HEK293T (cell line): Measurements from ENCODE around the gene POLK.

Experiments used
- BHLHE40 ChIP-seq: fragments of 450-650 bp; IDR thresholded peaks from 2 replicates; pipeline ENCODE4 v1.6.1; 2016; ENCODE audit warnings: mild to moderate bottlenecking, moderate library complexity, borderline replicate concordance
- ELF4 ChIP-seq: fragments of 450-650 bp; IDR thresholded peaks from 2 replicates; pipeline ENCODE4 v1.6.1; 2017; ENCODE audit warnings: antibody characterized with exemption
- FOXM1 ChIP-seq: fragments of 450-650 bp; IDR thresholded peaks from 2 replicates; pipeline ENCODE4 v1.6.1; 2017; ENCODE audit warnings: mild to moderate bottlenecking, borderline replicate concordance
- HDGF ChIP-seq: fragments of 450-650 bp; IDR thresholded peaks from 2 replicates; pipeline ENCODE4 v1.6.1; 2017; ENCODE audit warnings: antibody characterized with exemption, borderline replicate concordance
- NFRKB ChIP-seq: fragments of 450-650 bp; IDR thresholded peaks from 2 replicates; pipeline ENCODE4 v1.6.1; 2016; ENCODE audit warnings: mild to moderate bottlenecking, moderate library complexity
- SP1 ChIP-seq: fragments of 450-650 bp; IDR thresholded peaks from 2 replicates; pipeline ENCODE4 v1.6.1; 2017
- SUZ12 ChIP-seq: fragments of 450-650 bp; IDR thresholded peaks from 2 replicates; pipeline ENCODE4 v1.6.1; 2016; ENCODE audit warnings: mild to moderate bottlenecking
- TARDBP ChIP-seq: fragments of 450-650 bp; IDR thresholded peaks from 2 replicates; pipeline ENCODE4 v1.6.1; 2016
- ZNF384 ChIP-seq: fragments of 450-650 bp; IDR thresholded peaks from 2 replicates; pipeline ENCODE4 v1.6.1; 2016
- TF ChIP-seq, protein P1 (sequence below): fragments of 450-650 bp; IDR thresholded peaks from 2 replicates; pipeline ENCODE4 v1.6.1; 2016

DNA sequence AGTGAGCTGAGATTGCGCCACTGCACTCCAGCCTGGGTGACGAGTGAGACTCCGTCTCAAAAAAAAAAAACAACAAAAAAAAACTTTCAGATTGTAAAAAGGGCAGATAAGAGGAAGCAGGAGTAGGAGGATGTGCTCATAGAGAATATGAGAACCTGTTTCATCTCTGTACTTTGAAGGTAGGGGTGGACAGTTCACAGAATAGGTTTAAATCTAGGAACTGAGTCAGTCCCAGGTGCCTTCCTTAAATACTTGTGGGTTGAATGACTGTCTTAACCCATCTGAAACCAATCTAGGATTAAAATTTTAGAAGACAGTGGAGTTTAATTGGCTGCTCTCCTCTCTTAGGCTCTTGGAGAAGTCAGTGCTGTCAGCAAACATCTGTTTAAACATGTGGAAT lies 12.4 kb downstream of the POLK start:
- no peak for TF ChIP-seq FOXM1
- TF ChIP-seq TARDBP: no peak
- no peak for TF ChIP-seq SP1
- no peak for TF ChIP-seq BHLHE40
- TF ChIP-seq ELF4: no peak
- TF ChIP-seq HDGF: no peak
- no peak for TF ChIP-seq SUZ12
- TF ChIP-seq, protein P1, sequence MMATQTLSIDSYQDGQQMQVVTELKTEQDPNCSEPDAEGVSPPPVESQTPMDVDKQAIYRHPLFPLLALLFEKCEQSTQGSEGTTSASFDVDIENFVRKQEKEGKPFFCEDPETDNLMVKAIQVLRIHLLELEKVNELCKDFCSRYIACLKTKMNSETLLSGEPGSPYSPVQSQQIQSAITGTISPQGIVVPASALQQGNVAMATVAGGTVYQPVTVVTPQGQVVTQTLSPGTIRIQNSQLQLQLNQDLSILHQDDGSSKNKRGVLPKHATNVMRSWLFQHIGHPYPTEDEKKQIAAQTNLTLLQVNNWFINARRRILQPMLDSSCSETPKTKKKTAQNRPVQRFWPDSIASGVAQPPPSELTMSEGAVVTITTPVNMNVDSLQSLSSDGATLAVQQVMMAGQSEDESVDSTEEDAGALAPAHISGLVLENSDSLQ: no peak
- no peak for TF ChIP-seq ZNF384
- TF ChIP-seq NFRKB: no peak
